B cell (primary cell): ENCODE measurements around the gene APOLD1. TPM values are rescaled to one million over a fixed set of nuclear protein-coding genes. Genes with fewer than 3 reads are reported as not detected.

Experiments
- ATAC-seq: fragments of 200-7000 bp; cut with Tn5 transposase; one replicate; pipeline ENCODE4 v1.10.0; 2021; ENCODE audit warnings: low read depth, mild to moderate bottlenecking, moderate number of reproducible peaks, moderate library complexity
- CTCF ChIA-PET: fragments of 350-600 bp; sonication (Branson Sonifier 250); formaldehyde crosslinking; loops from one replicate; lab custom pipeline; 2021; ENCODE audit warnings: antibody characterized with exemption, inconsistent platforms; lab: Charles Lee
- POLR2A ChIA-PET: fragments of 350-600 bp; sonication (Branson Sonifier 250); formaldehyde crosslinking; loops from one replicate; lab custom pipeline; 2021; ENCODE audit warnings: antibody characterized with exemption; lab: Charles Lee
- DNase-seq: peaks from one replicate; pipeline ENCODE4 v3.0.0; 2013
- H2AFZ ChIP-seq: 2 replicates; pipeline ENCODE4 v1.6.1; 2012; ENCODE audit warnings: mild to moderate bottlenecking, low read depth, low read length; ENCODE audit not compliant: insufficient read depth, poor library complexity, severe bottlenecking
- H3K27ac ChIP-seq, 2 donors: 1 replicate in 1 of 2; 2 replicates in 1 of 2; pipeline ENCODE4 v1.5.1; 2012 to 2013; ENCODE audit warnings: low read length in 2 of 2, mild to moderate bottlenecking in 2 of 2, moderate library complexity in 1 of 2
- H3K27me3 ChIP-seq, 4 experiments: fragments of 200-600 bp in 1 of 4; sonication (generic) in 1 of 4; replicated peaks in 1 of 4; 1 replicate in 2 of 4; 2 replicates in 2 of 4; pipeline versions ENCODE4 v1.6.1 to v1.7.0; 2013 to 2016; ENCODE audit warnings: low read length in 3 of 4, mild to moderate bottlenecking in 2 of 4, mixed read lengths in 1 of 4, moderate library complexity in 1 of 4; ENCODE audit not compliant: insufficient read depth in 4 of 4, control insufficient read depth in 3 of 4; ENCODE audit errors: control extremely low read depth in 1 of 4
- H3K36me3 ChIP-seq, 2 experiments: replicated peaks in 1 of 2; 1 replicate in 1 of 2; 2 replicates in 1 of 2; pipeline versions ENCODE4 v1.6.1 to v1.7.1; 2013; ENCODE audit warnings: low read length in 1 of 2; ENCODE audit not compliant: insufficient read depth in 2 of 2, control insufficient read depth in 1 of 2; ENCODE audit errors: control extremely low read depth in 1 of 2, extremely low read depth in 1 of 2
- H3K4me1 ChIP-seq, 2 donors: fragments of 200-600 bp in 1 of 2; sonication (generic) in 1 of 2; 1 replicate in 1 of 2; 2 replicates in 1 of 2; pipeline versions ENCODE4 v1.5.1 to v1.6.1; 2013 to 2017; ENCODE audit warnings: low read length in 2 of 2; ENCODE audit not compliant: control insufficient read depth in 2 of 2, insufficient read depth in 2 of 2
- H3K4me2 ChIP-seq: replicated peaks from 2 replicates; pipeline ENCODE3; 2012; ENCODE audit warnings: mild to moderate bottlenecking, low read depth, low read length; ENCODE audit not compliant: poor library complexity, severe bottlenecking
- H3K4me3 ChIP-seq, 5 experiments: fragments of 200-600 bp in 1 of 5; sonication (generic) in 1 of 5; 1 replicate in 3 of 5; 2 replicates in 2 of 5; pipeline versions ENCODE4 v1.5.1 to v1.7.0; 2011 to 2016; ENCODE audit warnings: low read length in 4 of 5, mild to moderate bottlenecking in 4 of 5, low read depth in 2 of 5, control low read depth in 1 of 5, moderate library complexity in 1 of 5; ENCODE audit not compliant: insufficient read depth in 1 of 5; ENCODE audit errors: control extremely low read depth in 1 of 5, extremely low read depth in 1 of 5
- H3K79me2 ChIP-seq: fragments of 200-600 bp; sonication (generic); one replicate; pipeline ENCODE4 v1.6.0; 2016; ENCODE audit warnings: low read length; ENCODE audit not compliant: control insufficient read depth, insufficient read depth
- H3K9ac ChIP-seq: fragments of 200-600 bp; sonication (generic); 2 replicates; pipeline ENCODE4 v1.6.1; 2017; ENCODE audit warnings: mild to moderate bottlenecking, low read length, moderate library complexity
- H3K9me3 ChIP-seq, 3 donors: one replicate each; pipeline versions ENCODE4 v1.6.1 to v1.7.1; 2013; ENCODE audit warnings: low read length in 2 of 3; ENCODE audit not compliant: control insufficient read depth in 2 of 3, insufficient read depth in 1 of 3; ENCODE audit errors: control extremely low read depth in 1 of 3
- H4K20me1 ChIP-seq: 2 replicates; pipeline ENCODE4 v1.6.0; 2012; ENCODE audit warnings: mild to moderate bottlenecking, low read length; ENCODE audit not compliant: insufficient read depth, control insufficient read depth, poor library complexity, severe bottlenecking
- H3K27ac Mint-ChIP-seq: one replicate; pipeline ENCODE4 v1.8.0; 2021; ENCODE audit warnings: mixed read lengths
- H3K27me3 Mint-ChIP-seq: one replicate; pipeline ENCODE4 v1.8.0; 2021; ENCODE audit warnings: mixed read lengths
- H3K4me1 Mint-ChIP-seq: one replicate; pipeline ENCODE4 v1.8.0; 2021; ENCODE audit warnings: mixed read lengths
- H3K4me3 Mint-ChIP-seq: one replicate; pipeline ENCODE4 v1.8.0; 2021; ENCODE audit warnings: mixed read lengths
- H3K9me3 Mint-ChIP-seq: one replicate; pipeline ENCODE4 v1.8.0; 2022; ENCODE audit warnings: mixed read lengths; ENCODE audit not compliant: insufficient read depth
- CTCF ChIP-seq: fragments of 200-600 bp; IDR thresholded peaks from one replicate; pipeline ENCODE4 v1.8.0; 2022; ENCODE audit warnings: antibody characterized with exemption, mild to moderate bottlenecking
- EZH2 ChIP-seq: IDR thresholded peaks from 2 replicates; pipeline ENCODE4 v1.6.1; 2012; ENCODE audit warnings: borderline replicate concordance, low read depth, mild to moderate bottlenecking, moderate library complexity, low read length; ENCODE audit not compliant: insufficient read depth, poor library complexity, severe bottlenecking
- WGBS: methylation state at CpG from one replicate; pipeline ENCODE4 v1.1.5; 2013; ENCODE audit warnings: missing lambda C conversion rate; ENCODE audit not compliant: insufficient coverage; 5-methylcytosine and 5-hydroxymethylcytosine counted together
- intact Hi-C: fragments of 100-400 bp; cut with micrococcal nuclease; formaldehyde crosslinking; loops from one replicate; pipeline ENCODE4 v1.10.0; 2022
- polyA plus RNA-seq: library from polyadenylated mRNA; depleted of rRNA; stranded (reverse); fragments of >200 nt; gene quantifications from 2 replicates; pipeline ENCODE4 v1.2.3, GENCODE V29; 2012
- total RNA-seq, 2 donors: library from RNA; stranded (reverse); fragments of 120-200 nt in 1 of 2; gene quantifications; 1 replicate in 1 of 2; 2 replicates in 1 of 2; pipeline versions ENCODE4 v1.2.3 to v1.2.4, GENCODE V29; 2013 to 2022

APOLD1 gene
- total and polyA plus RNA-seq, 2 donors (not counting 1 experiment from before 2014, with no cell fraction given): 1.5 to 4.7 TPM

- Histone ChIP-seq H3K36me3 (peaks cover 0 to 4% of the 10 kb centered on the region in 2 experiments), H3K4me1 (no peaks in the 10 kb centered on the region), H3K4me3 (no peak overlapping the region), H2AFZ (no peak overlapping the region), H3K4me2 (no peak overlapping the region), H3K79me2 (peaks cover 33% of the 10 kb centered on the region), H3K27me3 (no peaks in the 10 kb centered on the region), H3K9ac (no peak overlapping the region), H3K9me3 (no peaks in the 10 kb centered on the region), H4K20me1 (no peaks in the 10 kb centered on the region), H3K27ac (no peak overlapping the region)
- POLR2A ChIA-PET: no interaction called here
- ATAC-seq (no peak), DNase-seq (no peak)
- WGBS: 94% methylated on average over 3 of the region's 7 CpGs
- CTCF ChIA-PET: interaction anchor here (2.8 kb wide), 1 partner anchor 9 kb away, joined by 10 read pairs; no protein-coding TSS in a partner anchor
- no peak for TF ChIP-seq EZH2
- no peak for TF ChIP-seq CTCF
- Mint-ChIP-seq H3K9me3 (no peaks in the 10 kb centered on the region), H3K27me3 (no peaks in the 10 kb centered on the region), H3K27ac (no peak overlapping the region), H3K4me1 (peaks cover 3% of the 10 kb centered on the region), H3K4me3 (no peak overlapping the region)
- intact Hi-C loops: no loop called here
Measured at GRCh38 chr12:12745576-12746211, 39.8 kb upstream of the APOLD1 start.

- Histone ChIP-seq H3K9ac (no peak overlapping the region), H3K4me3 (no peak overlapping the region), H3K36me3 (peaks cover 0 to 4% of the 10 kb centered on the region in 2 experiments), H2AFZ (no peak overlapping the region), H3K4me2 (no peak overlapping the region), H4K20me1 (no peaks in the 10 kb centered on the region), H3K4me1 (no peaks in the 10 kb centered on the region), H3K27me3 (no peaks in the 10 kb centered on the region), H3K27ac (no peak overlapping the region), H3K9me3 (no peaks in the 10 kb centered on the region), H3K79me2 (peaks cover 20% of the 10 kb centered on the region)
- peaks cover 3% of the 10 kb centered on the region for H3K4me1 Mint-ChIP-seq
- ChIA-PET CTCF (interaction anchor here (2.8 kb wide), 1 partner anchor 11 kb away, joined by 10 read pairs; no protein-coding TSS in a partner anchor), POLR2A (no interaction called here)
- 100% methylated on average over 1 of the region's 3 CpGs for WGBS
- TF ChIP-seq EZH2 (no peak), CTCF (no peak)
- DNase-seq (no peak), ATAC-seq (no peak)
- H3K9me3 Mint-ChIP-seq: no peaks in the 10 kb centered on the region
- no peak overlapping the region for H3K4me3 Mint-ChIP-seq
- H3K27ac Mint-ChIP-seq: no peak overlapping the region
- no peaks in the 10 kb centered on the region for H3K27me3 Mint-ChIP-seq
- intact Hi-C loops: no loop called here
Measured at GRCh38 chr12:12747278-12747677, 38.2 kb upstream of the APOLD1 start.
